Coronary artery (tissue), 2 donors: ENCODE results near the gene PRDM2.
"Not testable (repeated sequence)": the region's sequence is repeated elsewhere in the genome, so short reads cannot be mapped to it uniquely, and the experiment has no call there.

Source experiments
- DNase-seq: peaks from one replicate; pipeline ENCODE4 v3.0.0-alpha.2; 2017; ENCODE audit warnings: low spot score
- H3K27ac ChIP-seq, 2 donors: fragments of 200-600 bp; sonication (generic); one replicate each; pipeline ENCODE4 v1.5.1; 2016 to 2019
- H3K4me3 ChIP-seq: fragments of 200-600 bp; sonication (generic); 2 replicates; pipeline ENCODE4 v1.5.1; 2016; ENCODE audit warnings: mild to moderate bottlenecking, moderate library complexity
- TF ChIP-seq, protein P1 (sequence below): fragments of 200-600 bp; sonication (generic); IDR thresholded peaks from one replicate; pipeline ENCODE4 v1.5.1; 2019; ENCODE audit warnings: antibody characterized with exemption

The PRDM2 gene

GRCh38 chr1:13664451-13664850 lies 35.5 kb upstream of the PRDM2 start:
- H3K4me3 ChIP-seq: no peak overlapping the region
- no peak overlapping the region for H3K27ac ChIP-seq
- DNase-seq: no peak
- TF ChIP-seq, protein P1, sequence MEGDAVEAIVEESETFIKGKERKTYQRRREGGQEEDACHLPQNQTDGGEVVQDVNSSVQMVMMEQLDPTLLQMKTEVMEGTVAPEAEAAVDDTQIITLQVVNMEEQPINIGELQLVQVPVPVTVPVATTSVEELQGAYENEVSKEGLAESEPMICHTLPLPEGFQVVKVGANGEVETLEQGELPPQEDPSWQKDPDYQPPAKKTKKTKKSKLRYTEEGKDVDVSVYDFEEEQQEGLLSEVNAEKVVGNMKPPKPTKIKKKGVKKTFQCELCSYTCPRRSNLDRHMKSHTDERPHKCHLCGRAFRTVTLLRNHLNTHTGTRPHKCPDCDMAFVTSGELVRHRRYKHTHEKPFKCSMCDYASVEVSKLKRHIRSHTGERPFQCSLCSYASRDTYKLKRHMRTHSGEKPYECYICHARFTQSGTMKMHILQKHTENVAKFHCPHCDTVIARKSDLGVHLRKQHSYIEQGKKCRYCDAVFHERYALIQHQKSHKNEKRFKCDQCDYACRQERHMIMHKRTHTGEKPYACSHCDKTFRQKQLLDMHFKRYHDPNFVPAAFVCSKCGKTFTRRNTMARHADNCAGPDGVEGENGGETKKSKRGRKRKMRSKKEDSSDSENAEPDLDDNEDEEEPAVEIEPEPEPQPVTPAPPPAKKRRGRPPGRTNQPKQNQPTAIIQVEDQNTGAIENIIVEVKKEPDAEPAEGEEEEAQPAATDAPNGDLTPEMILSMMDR: no peak

DNA sequence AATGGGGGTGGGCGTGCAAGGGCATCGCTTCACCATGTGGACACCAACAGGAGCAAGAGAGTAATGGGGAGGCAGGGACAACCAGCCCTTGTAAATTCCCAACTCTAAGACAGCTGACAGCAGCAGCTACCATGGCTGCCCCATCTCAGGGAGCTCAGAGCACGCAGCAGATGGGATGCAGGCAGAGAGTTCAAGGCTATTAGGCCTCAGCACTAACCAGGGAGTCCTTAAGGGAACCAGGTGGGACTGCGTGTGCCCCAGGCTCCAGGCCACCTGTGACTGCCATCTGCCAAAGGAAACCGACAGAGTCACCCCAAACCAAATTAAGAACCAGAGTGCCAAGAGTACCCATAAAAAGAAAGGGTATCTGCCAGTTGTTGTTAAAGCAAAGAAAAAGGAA lies 33.7 kb upstream of the PRDM2 start:
- no peak for DNase-seq
- Histone ChIP-seq H3K4me3 (no peak overlapping the region), H3K27ac (no peak overlapping the region)
- TF ChIP-seq, protein P1: no peak

GRCh38 chr1:13667691-13668090 lies 32.3 kb upstream of the PRDM2 start:
- DNase-seq: no peak
- Histone ChIP-seq H3K4me3 (no peak overlapping the region), H3K27ac (no peak overlapping the region)
- TF ChIP-seq, protein P1: no peak

- no peak for DNase-seq
- TF ChIP-seq, protein P1: no peak
- no peak overlapping the region for H3K4me3 ChIP-seq
- no peak overlapping the region for H3K27ac ChIP-seq
Measured at GRCh38 chr1:13674377-13674776, 25.6 kb upstream of the PRDM2 start.

GRCh38 chr1:13675151-13675651 lies 24.8 kb upstream of the PRDM2 start:
- DNase-seq: no peak
- H3K4me3 ChIP-seq: no peak overlapping the region
- TF ChIP-seq, protein P1: no peak
- no peak overlapping the region for H3K27ac ChIP-seq

DNA sequence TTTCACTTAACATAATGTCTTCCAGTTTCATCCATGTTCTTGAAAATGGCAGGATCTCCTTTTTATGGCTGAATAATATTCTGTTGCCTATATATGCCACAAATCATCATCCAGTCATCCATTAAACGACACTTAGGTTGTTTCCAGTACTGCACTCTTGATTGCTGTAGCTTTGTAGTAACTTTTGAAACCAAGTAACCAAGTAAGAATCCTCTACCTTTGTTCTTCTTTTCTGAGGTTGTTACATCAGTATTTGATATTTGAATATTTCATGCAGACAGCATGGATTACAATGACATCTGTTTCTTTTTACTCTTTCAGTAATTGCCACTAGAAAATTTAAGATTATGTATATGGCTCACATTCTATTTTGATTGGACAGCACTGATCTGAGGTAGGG lies 22.1 kb upstream of the PRDM2 start:
- TF ChIP-seq, protein P1: no peak
- no peak for DNase-seq
- H3K27ac ChIP-seq: no peak overlapping the region
- H3K4me3 ChIP-seq: no peak overlapping the region

DNA sequence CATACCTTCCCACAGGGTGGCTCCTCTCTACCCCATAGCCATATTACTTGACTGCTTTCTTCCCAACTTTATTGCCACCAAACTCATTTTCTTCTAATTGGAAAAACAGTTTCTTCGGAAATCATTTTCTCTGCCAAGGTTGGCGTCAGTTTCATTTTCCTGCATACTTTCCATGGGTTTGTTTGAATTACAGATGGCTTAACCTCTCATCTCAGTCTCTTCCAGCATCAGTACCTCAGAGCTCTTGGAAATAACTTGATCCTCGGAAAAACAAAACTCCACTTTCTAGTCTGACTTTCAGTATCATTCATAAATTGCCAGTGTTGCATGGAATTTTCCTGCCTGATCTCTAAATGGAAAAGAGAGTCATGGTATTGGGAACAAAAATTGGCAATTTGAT lies 20.3 kb upstream of the PRDM2 start:
- TF ChIP-seq, protein P1: no peak
- Histone ChIP-seq H3K27ac (no peak overlapping the region), H3K4me3 (no peak overlapping the region)
- DNase-seq: no peak

GRCh38 chr1:13680609-13681008 lies 19.4 kb upstream of the PRDM2 start:
- H3K4me3 ChIP-seq, DNase-seq, H3K27ac ChIP-seq: not testable (repeated sequence)
